ENCODE data around the gene CAMK1. TPM values are rescaled to one million over a fixed set of nuclear protein-coding genes. Genes with fewer than 3 reads are reported as not detected.

Gene CAMK1
- total RNA-seq, 1 donor from 2014 or later, result 41.0 TPM

DNA sequence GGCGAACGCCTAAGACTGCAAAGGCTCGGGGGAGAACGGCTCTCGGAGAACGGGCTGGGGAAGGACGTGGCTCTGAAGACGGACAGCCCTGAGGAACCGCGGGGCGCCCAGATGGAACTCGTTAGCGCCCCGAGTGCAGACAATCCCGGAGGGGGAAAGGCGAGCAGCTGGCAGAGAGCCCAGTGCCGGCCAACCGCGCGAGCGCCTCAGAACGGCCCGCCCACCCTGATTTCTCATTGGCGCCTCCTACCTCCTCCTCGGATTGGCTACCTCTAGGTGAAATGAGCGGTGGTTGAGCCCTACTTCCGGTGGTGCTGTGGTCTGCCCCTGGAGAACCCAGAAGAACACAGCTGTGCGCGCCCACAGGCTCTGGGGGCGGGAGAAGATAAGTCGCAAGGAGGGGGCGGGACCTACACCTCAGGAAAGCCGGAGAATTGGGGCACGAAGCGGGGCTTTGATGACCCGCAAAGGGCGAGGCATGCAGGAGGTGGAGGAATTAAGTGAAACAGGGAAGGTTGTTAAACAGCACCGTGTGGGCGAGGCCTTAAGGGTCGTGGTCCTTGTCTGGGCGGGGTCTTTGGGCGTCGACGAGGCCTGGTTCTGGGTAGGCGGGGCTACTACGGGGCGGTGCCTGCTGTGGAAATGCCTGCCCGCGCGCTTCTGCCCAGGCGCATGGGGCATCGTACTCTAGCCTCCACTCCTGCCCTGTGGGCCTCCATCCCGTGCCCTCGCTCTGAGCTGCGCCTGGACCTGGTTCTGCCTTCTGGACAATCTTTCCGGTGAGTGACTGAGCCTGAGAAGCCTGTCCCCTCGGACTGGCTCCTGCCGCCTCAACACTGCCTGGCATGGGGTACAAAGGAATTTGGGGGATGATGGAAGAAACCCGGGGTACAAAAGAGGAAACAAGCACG lies 19.8 kb downstream of the CAMK1 start, which contains the start of gene OGG1:
OGG1 (plus strand) TSS at position 308 of the 911 bp plus-strand sequence; CDS start at position 643, 335 bp downstream.
- peak; percentile 88 for DNase-seq (ENCODE audit: low read depth)
- peak within 1 kb of the TSS; percentile 75 for H3K4me3 ChIP-seq (ENCODE audit: low read depth, low read length)
- TF ChIP-seq, protein P1, sequence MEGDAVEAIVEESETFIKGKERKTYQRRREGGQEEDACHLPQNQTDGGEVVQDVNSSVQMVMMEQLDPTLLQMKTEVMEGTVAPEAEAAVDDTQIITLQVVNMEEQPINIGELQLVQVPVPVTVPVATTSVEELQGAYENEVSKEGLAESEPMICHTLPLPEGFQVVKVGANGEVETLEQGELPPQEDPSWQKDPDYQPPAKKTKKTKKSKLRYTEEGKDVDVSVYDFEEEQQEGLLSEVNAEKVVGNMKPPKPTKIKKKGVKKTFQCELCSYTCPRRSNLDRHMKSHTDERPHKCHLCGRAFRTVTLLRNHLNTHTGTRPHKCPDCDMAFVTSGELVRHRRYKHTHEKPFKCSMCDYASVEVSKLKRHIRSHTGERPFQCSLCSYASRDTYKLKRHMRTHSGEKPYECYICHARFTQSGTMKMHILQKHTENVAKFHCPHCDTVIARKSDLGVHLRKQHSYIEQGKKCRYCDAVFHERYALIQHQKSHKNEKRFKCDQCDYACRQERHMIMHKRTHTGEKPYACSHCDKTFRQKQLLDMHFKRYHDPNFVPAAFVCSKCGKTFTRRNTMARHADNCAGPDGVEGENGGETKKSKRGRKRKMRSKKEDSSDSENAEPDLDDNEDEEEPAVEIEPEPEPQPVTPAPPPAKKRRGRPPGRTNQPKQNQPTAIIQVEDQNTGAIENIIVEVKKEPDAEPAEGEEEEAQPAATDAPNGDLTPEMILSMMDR (conservative IDR thresholded peaks at IDR 0.05; ENCODE audit: low read depth, low read length), result no peak

DNA sequence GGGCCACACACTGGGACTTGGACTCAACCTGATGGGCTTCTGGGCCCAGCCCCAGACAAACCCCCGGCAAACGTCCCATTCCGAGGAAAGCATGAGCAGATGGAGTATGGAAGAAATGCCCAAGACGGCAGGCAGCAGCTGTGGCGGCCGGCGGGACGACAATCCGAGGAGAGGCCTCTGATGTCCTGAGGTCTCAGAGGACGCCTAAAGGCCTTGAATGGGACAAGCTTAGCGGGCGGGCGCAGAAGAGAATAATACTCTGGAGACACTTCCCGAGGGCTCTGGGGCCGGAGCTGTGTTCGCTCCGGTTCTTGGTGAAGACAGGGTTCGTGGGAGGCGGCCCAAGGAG lies 20.5 kb downstream of the CAMK1 start:
- TF ChIP-seq, protein P1 (conservative IDR thresholded peaks at IDR 0.05; ENCODE audit: low read depth, low read length), result no peak
- H3K4me3 ChIP-seq (ENCODE audit: low read depth, low read length), result peak overlapping the region; percentile 75
- no peak for DNase-seq (ENCODE audit: low read depth)

DNA sequence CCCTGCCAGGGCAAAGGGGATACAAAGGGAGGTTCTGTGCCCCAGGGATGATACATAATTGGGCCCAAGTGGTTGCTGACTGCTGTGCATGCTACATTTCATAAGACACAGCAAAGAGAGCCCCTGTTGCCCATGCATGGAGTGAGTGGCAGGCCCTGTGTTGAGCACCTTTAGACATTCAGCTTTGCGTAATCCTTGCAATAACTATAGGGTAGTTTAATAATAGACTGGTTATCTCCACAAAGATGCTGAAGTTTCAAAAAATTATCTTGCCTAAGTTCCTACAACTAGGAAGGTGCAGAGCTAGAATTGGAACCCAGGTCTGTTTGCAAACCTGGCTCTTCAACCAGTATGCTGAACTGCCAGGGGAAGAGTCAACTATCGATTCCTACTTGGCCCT lies 21.7 kb downstream of the CAMK1 start:
- DNase-seq (ENCODE audit: low read depth), result no peak
- no peak overlapping the region for H3K4me3 ChIP-seq (ENCODE audit: low read depth, low read length)
- TF ChIP-seq, protein P1 (conservative IDR thresholded peaks at IDR 0.05; ENCODE audit: low read depth, low read length), result no peak

DNA sequence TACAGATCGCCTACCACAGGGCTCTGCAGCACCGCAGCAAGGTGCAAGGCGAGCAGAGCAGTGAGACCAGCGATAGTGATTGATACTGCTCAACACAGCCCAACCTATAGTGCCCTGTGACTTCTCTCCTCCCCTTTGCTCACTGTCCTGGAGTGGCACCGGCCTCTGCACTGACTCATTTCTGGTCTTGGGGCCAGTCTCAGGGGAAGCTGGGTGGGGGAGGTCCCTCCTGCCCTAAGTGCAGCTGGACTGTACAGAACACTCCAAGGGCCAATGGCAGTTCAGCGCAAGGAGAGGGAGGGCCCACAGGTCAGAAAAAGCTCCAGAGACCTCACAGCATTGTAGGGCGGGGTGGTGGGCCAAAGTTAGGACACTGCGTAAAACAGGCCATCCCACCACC lies 22.5 kb downstream of the CAMK1 start:
- no peak overlapping the region for H3K4me3 ChIP-seq (ENCODE audit: low read depth, low read length)
- no peak for DNase-seq (ENCODE audit: low read depth)
- TF ChIP-seq, protein P1 (conservative IDR thresholded peaks at IDR 0.05; ENCODE audit: low read depth, low read length), result no peak

DNA sequence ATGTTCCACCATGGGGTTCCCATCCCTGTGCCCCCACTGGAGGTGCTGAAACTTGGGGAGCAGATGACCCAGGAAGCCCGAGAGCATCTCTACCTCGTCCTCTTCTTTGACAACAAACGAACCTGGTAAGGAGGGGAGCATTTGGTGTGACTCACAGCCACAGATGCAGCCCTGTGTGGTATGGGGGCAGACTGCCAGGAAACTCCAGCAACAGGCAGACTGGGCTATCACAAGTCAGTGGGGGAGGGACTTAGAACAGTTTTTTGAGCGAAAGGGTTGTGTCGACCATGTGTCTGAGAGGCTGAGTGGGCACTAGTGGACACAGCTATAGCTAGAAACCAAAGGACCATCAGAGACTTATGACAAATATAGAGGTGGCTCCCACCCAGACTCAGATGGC lies 23.4 kb downstream of the CAMK1 start:
- H3K4me3 ChIP-seq (ENCODE audit: low read depth, low read length), result no peak overlapping the region
- no peak for DNase-seq (ENCODE audit: low read depth)
- TF ChIP-seq, protein P1 (conservative IDR thresholded peaks at IDR 0.05; ENCODE audit: low read depth, low read length), result no peak

DNA sequence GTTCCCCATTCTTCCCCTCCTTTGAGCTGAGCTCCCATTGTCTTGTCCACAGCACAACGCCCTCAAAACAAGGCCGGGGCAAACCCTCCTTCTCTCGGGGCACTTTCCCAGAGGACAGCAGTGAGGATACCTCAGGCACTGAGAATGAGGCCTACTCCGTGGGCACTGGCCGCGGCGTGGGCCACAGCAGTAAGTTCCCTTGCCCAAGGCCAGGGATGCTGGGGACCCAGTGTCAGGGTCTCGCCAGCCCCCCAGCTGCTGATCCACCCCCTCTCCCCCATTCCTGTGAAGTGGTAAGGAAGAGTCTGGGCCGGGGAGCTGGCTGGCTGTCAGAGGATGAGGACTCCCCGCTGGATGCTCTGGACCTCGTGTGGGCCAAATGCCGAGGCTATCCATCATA lies 24.2 kb downstream of the CAMK1 start:
- H3K4me3 ChIP-seq (ENCODE audit: low read depth, low read length), result no peak overlapping the region
- no peak for DNase-seq (ENCODE audit: low read depth)
- TF ChIP-seq, protein P1 (conservative IDR thresholded peaks at IDR 0.05; ENCODE audit: low read depth, low read length), result no peak

DNA sequence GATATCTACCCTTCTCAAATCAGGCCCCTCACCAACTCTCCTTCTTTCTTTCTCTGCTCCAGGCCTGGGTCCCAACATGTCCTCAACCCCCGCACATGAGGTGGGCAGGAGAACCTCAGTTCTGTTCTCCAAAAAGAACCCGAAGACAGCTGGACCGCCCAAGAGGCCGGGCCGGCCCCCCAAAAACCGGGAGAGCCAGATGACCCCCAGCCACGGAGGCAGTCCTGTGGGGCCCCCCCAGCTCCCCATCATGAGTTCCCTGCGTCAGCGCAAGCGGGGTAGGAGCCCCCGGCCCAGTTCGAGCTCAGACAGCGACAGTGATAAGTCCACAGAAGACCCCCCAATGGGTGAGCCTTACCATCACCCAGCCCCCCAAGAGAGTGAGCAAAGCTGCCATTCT lies 25.6 kb downstream of the CAMK1 start:
- no peak for DNase-seq (ENCODE audit: low read depth)
- TF ChIP-seq, protein P1 (conservative IDR thresholded peaks at IDR 0.05; ENCODE audit: low read depth, low read length), result no peak
- no peak overlapping the region for H3K4me3 ChIP-seq (ENCODE audit: low read depth, low read length)
